Karpas-422 (cell line): Measurements from ENCODE around the gene OR13C8. TPM values are rescaled to one million over a fixed set of nuclear protein-coding genes. Genes with fewer than 3 reads are reported as not detected.

ENCODE experiments used
- total RNA-seq: library from RNA; depleted of rRNA; stranded (reverse); fragments of >200 nt; shearing (Covaris generic); gene quantifications from 2 replicates; pipeline ENCODE4 v1.2.3, GENCODE V29; 2014; ENCODE audit warnings: low replicate concordance; rRNA removed

The OR13C8 gene
- total RNA-seq, 1 experiment from 2014 or later: not detected

Other genes with a start within 250 kb of the OR13C8 start
- gene OR13F1, start 64.9 kb upstream of the OR13C8 start, total RNA-seq: not detected in 2 replicates
- gene OR13C4, start 42.0 kb upstream of the OR13C8 start, total RNA-seq: not detected in 2 replicates
- not detected in 2 replicates for gene OR13C3, start 32.3 kb upstream of the OR13C8 start, total RNA-seq
- gene OR13C5, start 30.2 kb downstream of the OR13C8 start, total RNA-seq: not detected in 2 replicates
- not detected in 2 replicates for gene OR13C2, start 36.5 kb downstream of the OR13C8 start, total RNA-seq
- not detected in 2 replicates for gene OR13C9, start 49.0 kb downstream of the OR13C8 start, total RNA-seq
- not detected in 2 replicates for gene OR13D1, start 125.3 kb downstream of the OR13C8 start, total RNA-seq
- gene NIPSNAP3A, start 178.5 kb downstream of the OR13C8 start, total RNA-seq: 7.6 and 20.3 TPM in 2 replicates
- 0.29 and 0.71 TPM in 2 replicates for gene NIPSNAP3B, start 195.0 kb downstream of the OR13C8 start, total RNA-seq